Endothelial cell of umbilical vein (primary cell): Measurements from ENCODE around the gene MDP1.
"Not testable (repeated sequence)": the region's sequence is repeated elsewhere in the genome, so short reads cannot be mapped to it uniquely, and the experiment has no call there.

ENCODE experiments used
- CTCF ChIP-seq, 2 donors: IDR thresholded peaks; 1 replicate in 1 of 2; 2 replicates in 1 of 2; pipeline ENCODE4 v1.5.1; 2011; ENCODE audit warnings: low read length in 2 of 2, mild to moderate bottlenecking in 2 of 2, moderate library complexity in 2 of 2, control low read depth in 1 of 2, inconsistent platforms in 1 of 2, low read depth in 1 of 2; ENCODE audit not compliant: insufficient read depth in 1 of 2; ENCODE audit errors: extremely low read depth in 1 of 2
- EZH2 ChIP-seq: IDR thresholded peaks from 2 replicates; pipeline ENCODE4 v1.6.1; 2012; ENCODE audit warnings: borderline replicate concordance, low read depth, mild to moderate bottlenecking, moderate library complexity, low read length, inconsistent platforms; ENCODE audit not compliant: severe bottlenecking
- MAX ChIP-seq: IDR thresholded peaks from 2 replicates; pipeline ENCODE4 v1.6.1; 2011; ENCODE audit not compliant: insufficient read depth, insufficient read length
- MYC ChIP-seq: IDR thresholded peaks from one replicate; pipeline ENCODE4 v1.6.1; 2011; ENCODE audit warnings: mild to moderate bottlenecking, low read depth, low read length
- POLR2A ChIP-seq: IDR thresholded peaks from 2 replicates; pipeline ENCODE4 v1.6.1; 2012; ENCODE audit warnings: low read depth, mild to moderate bottlenecking, control low read depth, low read length
- POLR2AphosphoS5 ChIP-seq: IDR thresholded peaks from 2 replicates; pipeline ENCODE4 v1.6.1; 2012; ENCODE audit warnings: low read depth, mild to moderate bottlenecking, control low read depth, low read length, moderate library complexity; ENCODE audit not compliant: insufficient read depth

- TF ChIP-seq POLR2A; MYC; CTCF (IDR thresholded peaks at IDR 0.05; ENCODE audit: extremely low read depth in 1 of 2, insufficient read depth in 1 of 2, low read depth in 1 of 2, low read length in 2 of 2); EZH2; POLR2AphosphoS5; MAX: not testable (repeated sequence)
These were observed 12.5 kb downstream of the MDP1 start for GRCh38 chr14:24203249-24203886.
